DMS79 (cell line): ENCODE measurements around the gene MEGF6.

ENCODE experiments used
- DNase-seq: peaks from one replicate; lab custom pipeline; 2025; lab: John Stamatoyannopoulos, UW

Gene MEGF6

DNA sequence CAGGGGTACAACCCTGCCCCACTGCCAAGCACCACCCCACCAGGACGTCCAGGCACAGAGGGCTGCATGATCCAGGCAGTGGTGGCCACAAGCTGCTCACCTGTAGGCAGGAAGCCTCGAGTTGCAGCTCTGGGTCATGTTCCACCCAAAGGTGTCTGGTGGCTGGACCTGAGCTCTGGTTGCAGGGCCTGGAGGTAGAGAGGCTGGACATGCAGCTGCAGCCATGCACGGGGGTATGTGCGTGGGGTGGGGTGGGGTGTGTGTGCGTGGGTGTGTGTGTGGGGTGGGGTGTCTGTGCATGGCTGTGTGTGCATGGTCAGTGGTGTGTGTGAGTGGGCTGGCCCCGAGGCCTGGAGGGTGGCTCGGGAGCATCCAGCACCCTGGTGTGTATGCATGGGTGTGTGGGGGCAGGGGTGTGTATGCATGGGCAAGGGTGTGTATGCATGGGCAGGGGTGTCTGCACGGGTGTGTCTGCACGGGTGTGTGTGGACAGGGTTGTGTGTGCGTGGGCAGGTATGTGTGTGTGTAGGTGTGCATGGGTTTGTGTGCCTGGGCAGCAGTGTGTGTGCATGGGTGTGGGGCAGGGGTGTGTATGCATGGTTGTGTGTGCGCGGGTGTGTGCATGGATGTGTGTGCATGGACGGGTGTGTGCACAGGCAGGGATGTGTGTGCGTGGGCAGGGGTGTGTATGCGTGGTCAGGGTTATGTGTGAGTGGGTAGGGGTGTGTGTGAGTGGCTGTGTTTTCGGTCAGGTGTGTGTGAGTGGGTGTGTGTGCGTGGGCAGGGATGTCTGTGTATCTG is 141.3 kb downstream of the MEGF6 start:
- DNase-seq: no peak

DNA sequence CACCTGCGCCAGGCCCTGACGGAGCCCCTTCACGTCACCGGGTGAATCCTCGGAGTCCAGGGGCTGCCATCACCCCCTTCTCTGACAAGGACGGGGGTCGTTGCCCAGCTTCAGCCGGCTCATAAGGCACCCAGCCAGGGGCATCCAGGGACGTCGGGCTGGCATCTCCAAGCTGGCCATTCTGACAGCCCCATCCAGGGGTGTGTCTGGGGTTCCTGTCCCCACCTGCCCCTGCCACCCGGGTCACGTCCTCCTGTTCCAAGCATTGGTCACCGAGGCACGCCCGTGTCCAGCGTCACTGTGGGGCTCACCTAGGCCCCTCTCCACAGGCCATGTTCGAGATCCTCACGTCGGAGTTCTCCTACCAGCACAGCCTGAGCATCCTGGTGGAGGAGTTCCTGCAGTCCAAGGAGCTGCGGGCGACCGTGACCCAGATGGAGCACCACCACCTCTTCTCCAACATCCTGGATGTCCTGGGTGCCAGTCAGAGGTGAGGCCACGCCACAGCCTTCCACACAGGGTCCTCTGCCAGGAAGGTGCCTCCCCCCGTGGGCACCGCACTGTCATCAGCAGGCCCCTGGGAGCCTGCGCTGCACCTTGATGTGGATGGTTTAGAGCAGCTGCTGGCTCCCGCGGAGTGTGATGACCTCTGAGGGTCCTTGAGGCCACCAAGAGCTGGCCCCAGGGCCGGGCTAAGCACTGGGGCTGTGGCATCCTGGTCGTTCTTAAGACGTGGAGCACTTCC is 142.0 kb downstream of the MEGF6 start:
- DNase-seq: no peak

DNA sequence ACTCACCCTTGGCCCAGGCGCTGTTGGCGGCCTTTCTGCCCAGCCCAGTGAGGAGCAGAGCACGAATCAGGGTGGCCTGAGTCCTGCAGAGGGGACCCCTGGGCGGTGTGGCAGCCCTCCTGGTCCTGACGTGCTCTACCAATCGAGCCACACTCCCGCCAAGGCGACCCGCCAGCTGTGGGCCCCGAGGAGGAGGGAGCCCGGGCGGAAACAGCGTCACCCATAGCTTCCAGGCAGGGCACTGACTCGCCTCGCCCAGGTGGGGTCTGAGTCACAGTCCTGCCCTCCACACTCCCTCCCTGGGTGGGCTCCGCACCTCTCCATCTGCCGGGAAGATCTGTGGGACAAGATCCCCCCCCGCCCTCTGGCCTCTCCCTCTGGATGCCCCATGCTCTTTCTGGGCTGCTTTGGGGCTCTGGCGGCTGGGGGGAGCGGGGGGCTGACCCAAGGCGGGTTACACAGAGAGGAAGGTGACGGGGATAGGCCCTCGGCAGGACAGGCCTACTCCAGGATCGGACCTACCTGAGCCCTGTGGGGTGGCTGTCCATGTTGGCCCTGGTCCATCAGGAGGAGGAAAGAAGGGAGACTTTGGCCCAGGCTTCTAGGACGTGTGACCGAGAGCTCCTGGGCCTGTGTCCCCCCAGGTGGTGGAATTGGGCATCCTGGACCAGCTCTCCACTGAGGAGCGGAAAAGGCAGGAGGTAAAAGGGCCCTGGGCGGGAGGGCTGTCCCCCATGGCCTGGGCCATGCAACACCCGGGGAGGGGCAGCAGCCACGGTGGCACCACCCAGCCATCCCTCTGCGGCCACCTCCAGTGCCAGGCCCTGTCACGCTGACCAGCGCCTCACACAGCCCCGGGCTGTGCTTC is 142.8 kb downstream of the MEGF6 start:
- no peak for DNase-seq

DNA sequence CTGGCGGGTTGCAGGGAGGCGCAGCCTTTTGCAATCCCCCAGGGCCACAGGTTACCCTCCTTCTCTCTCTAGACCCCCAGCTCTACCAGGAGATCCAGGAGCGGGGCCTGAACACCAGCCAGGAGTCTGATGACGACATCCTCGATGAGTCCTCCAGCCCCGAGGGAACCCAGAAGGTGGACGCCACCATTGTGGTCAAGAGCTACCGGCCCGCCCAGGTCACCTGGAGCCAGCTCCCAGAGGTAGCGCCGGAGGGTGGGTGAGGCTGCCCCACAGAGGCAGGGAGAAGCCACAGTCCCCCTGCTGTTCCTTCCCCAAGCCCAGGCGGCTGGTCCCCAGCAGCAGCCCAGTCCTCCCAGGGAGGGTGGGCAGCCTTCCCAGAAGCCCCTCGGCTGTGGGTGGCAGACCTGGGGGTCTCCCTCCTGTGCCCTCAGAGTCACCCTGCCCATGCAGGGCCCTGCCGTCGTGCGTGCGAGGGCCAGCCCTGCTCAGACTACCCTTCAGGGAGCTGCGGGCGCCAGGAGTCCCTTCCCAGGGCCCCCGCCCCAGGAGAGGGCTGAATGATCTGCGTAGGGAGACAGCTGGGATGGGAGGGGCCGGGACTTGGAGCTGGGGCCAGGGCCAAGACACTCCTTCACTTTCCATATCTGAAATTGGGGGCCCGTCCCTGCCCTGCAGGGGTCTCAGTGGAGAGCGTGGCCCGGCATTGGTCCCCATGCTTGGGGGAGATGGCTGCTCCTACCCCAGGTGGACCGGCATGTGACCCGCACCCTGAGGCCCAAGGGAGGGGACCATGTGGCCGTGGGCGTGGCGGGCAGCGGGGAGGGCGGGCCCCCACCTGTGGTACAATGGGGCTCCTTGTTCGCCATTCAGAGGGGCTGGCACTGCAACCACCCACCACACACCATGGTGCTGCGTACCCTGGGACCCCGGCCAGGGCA is 143.9 kb downstream of the MEGF6 start:
- DNase-seq: no peak

DNA sequence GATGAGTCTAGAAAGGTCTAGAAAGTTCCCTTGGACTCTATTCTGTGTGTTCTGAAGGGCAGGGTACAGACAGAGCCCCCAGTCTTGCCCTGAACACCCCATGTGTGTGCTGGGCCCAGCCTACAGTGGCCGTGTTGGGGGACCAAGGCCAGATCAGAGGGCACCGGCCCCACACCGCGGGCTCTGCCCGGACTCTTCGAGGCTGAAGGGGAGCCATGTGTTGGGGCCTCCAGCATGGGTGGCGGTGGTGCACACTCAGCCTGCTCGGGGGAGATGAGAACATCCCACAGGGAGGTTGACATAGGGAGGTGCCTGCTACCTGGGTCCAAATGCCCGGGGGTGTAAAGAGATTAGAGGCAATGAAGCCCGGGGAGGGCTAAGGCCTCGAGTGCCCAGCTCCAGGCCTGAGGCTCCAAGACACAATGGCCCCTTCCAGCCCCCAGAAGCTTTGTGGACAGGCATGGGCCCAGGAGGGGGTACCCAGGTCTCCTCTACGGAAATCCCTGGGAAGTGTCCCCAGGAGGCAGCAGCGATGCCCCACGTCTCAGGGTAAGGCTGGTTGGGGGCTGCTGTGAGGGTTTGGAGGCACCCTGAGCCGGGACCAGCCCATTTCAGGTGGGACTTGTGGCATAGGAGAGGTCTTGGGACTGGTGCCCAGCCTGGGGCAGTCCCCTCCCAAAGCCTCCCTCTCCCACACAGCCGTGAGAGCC is 144.8 kb downstream of the MEGF6 start:
- no peak for DNase-seq

DNA sequence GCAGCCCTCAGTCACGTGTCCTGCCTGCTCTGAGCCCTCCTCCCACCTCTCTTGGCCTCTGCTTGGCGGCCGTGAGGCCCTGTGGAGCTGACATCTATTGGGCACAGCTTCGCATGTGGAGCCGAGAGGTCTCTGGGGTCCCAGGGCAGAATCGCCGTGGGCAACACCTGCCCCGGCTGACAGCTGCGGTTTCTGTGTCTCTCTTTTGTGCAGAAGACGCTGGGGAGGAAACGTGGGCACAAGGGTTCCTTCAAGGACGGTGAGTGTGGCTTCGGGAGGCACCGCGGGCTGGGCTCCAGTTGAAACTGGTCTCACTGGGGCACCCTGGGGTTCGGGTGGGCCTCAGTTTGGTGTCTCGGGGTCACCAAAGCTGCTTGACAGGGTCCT is 145.4 kb downstream of the MEGF6 start:
- no peak for DNase-seq

DNA sequence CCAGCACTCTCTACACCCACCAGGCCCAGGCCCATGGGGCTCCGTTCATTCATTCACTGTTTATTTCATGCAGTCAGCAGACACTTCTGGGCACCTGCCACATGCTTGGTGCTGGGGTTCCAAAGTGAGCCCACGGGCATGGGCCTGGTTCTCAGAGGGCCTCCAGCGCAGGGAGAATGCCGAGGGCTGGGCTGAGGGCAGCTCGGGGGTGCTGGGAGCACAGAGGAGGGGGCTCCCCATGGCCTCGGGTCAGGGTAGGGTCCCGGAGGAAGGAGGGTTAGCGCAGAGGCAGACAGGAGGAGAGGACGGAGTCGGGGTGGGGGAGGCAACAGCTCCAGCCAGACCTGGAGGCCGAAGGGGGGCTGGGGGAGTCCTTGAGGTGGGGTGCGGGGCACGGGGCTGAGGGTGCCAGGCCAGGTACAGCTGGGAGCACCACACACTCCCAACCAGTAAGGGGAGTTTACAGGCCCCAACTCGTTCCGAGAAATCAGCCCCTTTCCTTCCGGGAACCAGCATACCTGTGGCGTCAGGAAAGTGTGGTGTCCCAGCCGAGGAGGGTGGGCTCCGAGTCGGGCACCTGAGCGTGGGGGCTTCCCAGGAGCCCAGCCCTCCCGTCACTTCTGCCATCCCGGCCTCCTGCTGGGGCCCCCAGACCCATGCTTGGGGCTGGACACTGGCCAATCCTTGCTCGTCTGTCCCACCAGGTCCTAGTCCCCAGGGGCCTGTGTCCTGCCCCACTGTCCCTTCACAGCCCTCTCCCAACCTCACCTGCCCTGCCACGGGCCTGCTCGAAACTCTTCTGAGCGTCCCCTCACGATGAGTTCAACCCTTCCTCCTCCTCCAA is 146.0 kb downstream of the MEGF6 start:
- DNase-seq: no peak

DNA sequence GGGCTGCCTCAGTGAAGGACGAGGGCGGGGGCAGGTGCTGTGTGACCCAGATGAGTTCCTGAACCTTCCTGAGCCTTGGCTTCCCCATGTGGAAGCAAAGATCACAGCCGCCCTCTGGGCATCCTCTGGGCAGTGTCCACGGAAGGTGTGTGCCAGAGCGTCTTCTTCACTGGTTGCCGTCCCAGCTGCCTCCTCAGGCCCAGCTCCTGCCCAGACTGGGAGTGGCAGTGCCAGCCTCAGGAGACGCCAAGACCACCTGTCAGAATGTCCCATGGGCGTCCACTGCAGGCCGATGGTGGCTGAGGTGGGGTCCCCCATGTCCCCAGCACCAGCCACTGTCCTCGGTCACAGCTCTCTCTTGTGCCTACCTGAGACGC is 146.7 kb downstream of the MEGF6 start:
- no peak for DNase-seq

DNA sequence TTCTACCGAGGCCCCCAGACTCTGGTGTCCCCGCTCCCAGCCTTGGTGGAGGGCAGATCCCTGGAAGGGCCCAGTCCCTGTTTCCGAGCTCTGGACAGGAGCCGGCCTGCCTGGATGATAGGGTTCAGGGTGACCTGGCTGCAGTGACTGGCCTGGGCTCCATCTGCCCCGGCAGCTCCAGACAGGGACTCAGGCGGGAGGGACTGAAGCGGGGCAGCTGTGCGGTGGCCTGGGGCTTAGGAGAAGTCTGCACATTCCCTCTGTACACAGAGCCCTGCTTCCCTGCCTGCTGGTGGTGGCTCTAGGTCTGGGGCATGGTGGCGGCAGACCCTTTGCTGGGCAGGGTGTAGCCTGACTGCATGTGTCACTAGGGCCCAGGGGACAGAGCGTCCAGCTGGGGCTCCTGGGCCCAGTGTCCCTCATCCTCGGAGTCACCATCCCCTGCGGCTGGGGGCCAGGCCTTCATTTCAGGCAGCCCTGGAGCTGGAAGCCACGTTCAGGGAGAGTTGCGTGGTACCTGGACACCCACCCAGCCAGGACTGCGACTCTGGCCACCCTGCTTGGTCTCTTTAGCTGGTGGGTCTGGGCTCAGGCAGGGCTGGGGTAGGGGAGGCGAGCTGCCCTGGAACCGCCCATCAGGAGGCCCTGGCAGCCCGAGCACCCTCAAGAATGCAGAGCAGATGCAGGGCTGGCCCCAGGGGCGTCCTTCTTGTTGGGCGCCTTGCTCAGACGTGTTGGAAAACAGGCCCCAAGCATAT is 147.2 kb downstream of the MEGF6 start:
- no peak for DNase-seq

DNA sequence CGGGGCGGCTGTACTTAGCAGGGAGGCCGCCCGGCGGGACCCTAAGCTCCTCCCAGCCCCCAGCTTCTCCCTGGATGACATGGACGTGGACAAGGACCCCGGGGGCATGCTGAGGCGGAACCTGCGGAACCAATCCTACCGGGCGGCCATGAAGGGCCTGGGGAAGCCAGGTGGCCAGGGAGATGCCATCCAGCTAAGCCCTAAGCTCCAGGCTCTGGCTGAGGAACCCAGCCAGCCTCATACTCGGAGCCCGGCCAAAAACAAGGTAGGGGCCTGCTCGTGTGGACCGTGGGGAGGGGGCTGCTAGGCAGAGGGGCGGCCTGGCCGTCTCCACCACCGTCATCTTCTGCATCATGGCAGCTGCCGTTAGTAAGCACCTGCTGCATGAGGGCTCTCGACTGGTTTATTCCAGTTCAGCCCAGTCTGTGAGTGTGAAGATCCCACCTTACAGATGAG is 147.9 kb downstream of the MEGF6 start:
- DNase-seq: no peak

DNA sequence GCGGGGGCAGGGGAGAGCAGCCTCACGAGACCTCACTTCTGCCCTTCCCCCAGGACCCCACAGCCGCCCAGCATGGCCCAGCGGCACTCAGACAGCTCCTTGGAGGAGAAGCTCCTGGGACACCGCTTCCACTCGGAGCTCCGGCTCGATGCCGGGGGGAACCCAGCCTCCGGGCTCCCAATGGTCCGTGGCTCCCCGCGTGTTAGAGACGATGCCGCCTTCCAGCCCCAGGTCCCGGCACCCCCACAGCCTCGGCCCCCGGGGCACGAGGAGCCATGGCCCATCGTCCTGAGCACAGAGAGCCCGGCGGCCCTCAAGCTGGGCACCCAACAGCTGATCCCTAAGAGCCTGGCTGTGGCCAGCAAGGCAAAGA is 148.3 kb downstream of the MEGF6 start:
- no peak for DNase-seq

DNA sequence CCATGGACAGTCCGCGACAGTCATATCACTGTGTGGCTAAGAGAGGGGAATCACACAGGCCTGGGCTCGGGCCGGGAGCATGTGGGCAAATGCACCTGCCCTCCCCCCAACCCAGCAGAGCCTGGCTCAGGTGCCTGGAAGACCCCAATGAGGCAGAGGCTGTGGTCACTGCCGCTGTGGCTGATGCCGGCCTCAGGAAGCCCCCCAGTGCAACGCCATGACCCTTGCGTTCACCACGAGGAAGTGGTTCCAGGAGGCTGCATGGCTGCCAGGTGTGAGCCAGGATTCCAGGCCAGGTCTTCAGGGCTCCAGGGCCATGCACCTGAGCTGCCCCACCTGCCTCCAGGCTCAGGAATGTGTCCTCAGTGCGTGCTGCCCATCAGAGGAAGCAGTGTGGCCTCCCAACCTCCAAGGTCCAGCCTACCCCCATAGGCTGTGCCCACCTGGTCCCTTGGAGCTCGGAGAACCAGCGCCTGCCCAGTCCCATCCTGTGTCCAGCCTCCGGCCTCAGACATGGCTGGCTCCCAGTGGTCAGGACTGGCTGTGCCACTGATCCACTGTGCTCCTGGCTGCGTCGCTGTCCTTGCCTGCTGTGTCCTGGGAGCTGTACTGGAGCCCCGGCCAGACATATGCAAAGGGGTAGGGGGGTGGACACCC is 148.8 kb downstream of the MEGF6 start:
- no peak for DNase-seq

DNA sequence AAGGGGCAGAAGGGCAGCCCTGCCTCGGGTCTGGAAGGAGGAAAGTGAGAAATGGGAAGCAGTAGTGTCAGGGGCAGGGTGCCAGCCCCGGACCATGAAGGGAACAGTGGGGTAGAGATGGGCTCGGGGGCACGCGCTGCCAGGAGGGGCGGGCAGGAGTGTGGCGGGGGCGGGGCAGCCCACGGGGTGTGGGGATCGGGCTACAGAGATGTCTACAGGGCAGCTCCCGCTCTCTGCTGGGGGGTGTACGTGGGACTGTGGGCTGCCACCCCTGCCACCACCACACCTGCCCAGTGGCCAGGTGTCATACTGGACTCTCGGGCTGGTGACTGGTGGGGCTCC is 149.4 kb downstream of the MEGF6 start:
- no peak for DNase-seq

DNA sequence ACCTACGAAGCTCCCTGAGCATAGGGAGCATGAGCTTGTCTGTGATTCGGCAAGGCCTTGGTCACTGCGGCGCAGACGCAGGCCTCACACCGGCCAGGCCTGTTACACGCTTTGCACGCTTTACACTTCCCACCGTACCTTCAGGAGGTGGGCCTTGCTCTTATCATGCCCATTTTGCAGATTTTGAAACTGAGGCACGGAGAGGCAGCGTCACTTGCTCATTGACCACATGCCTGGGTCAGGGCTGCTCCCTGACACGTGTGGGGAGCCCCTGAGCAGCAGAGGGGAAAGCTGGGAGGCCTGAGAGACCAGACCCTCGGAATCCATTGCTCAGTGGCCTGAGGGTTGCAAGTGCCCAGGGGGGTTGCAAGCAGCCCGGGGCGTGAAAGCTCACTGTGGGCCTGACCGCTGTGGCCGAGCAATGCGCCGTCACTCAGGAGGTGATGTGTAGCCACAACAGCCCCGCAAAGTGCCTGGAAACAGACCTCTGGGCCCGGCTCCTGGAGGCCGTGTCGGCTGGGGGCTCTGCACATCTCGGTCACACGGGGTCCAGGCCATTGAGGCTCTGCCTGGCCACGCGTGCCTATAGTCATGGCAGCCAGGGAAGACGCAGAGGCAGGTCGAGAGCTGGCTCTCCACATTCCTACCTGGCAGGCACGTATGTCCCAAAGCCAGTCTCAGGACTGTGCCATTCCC is 149.9 kb downstream of the MEGF6 start:
- no peak for DNase-seq

DNA sequence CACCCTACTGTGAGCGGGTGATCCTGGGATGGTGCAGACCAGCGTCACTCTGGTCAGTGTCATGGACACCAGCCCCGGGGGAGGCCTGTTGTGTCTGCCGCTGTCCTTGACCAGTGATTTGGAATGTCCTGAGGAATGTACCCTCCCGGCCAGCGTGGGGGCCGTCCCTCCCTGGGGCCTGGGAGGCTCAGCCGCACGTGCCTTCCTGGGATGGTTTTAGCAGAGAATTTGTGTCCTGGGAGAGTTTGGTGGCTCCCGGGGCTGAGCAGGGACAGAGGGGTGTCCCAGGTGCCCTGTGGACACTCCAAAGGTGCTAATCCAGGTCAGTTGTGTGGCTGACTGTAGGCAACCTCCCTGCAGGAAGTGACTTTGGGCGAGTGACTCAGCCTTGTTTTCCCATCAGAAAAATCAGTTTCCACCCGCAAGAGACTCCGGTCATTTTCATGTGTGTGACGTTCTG is 150.6 kb downstream of the MEGF6 start:
- no peak for DNase-seq

DNA sequence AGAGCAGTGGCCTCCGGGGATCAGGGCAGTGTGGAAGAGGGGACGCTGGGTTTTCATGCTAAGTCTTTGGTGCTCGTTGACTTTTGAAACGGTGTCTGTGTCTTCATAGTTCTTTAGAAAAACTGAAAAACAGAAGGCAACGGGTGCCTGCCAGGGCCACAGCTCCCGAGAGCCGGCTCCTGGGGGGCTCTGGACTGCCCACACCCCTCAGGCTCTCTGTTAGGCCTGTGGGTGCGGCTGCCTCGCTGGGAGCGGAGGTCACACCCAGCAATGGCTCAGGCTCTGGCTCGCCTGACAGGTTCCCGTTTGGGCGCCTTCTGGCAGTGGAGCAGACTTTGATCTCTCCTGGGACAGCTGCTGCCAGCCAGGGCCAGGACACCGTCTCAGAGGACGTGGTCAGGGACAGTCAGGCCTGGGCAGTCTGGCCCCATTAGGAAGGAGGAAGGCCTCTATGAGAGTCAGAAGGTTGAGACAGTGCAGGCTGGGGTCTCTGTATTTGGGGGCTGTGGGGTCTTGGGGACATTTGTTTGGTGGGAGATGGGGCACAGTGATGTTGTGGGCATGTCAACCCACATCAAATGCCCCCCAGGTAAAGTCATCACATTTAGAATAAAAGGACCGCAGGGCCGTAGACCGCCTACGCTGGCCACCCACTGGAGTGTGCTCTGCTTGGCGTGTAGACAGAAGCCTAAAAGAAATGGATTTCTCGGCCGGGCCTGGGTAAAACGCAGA is 151.2 kb downstream of the MEGF6 start:
- no peak for DNase-seq
